WTC11 (cell line): ENCODE measurements around the gene NFATC1. TPM values are rescaled to one million over a fixed set of nuclear protein-coding genes. Genes with fewer than 3 reads are reported as not detected.

ENCODE experiments used
- ATAC-seq: fragments of 200-7000 bp; cut with Tn5 transposase; 2 replicates; pipeline ENCODE4 v1.10.0; 2021; ENCODE audit warnings: mild to moderate bottlenecking, moderate library complexity
- CTCF ChIA-PET: fragments of 300-600 bp; sonication (Branson Sonifier 250); formaldehyde crosslinking; loops from one replicate; lab custom pipeline; 2021; ENCODE audit warnings: antibody characterized with exemption; lab: Charles Lee
- POLR2A ChIA-PET: fragments of 350-600 bp; sonication (Branson Sonifier 250); formaldehyde crosslinking; loops from one replicate; lab custom pipeline; 2021; ENCODE audit warnings: antibody characterized with exemption; lab: Charles Lee
- DNase-seq: peaks from one replicate; pipeline ENCODE4 v3.0.0; 2021; ENCODE audit warnings: low spot score
- H3K27ac Mint-ChIP-seq: 2 replicates; pipeline ENCODE4 v1.8.0; 2021; ENCODE audit warnings: mixed read lengths
- H3K27me3 Mint-ChIP-seq: 2 replicates; pipeline ENCODE4 v1.8.0; 2021; ENCODE audit warnings: low read depth, mild to moderate bottlenecking, moderate library complexity, mixed read lengths
- H3K36me3 Mint-ChIP-seq: 2 replicates; pipeline ENCODE4 v1.8.0; 2021; ENCODE audit warnings: mixed read lengths
- H3K4me1 Mint-ChIP-seq: 2 replicates; pipeline ENCODE4 v1.8.0; 2022; ENCODE audit warnings: mixed read lengths
- H3K4me3 Mint-ChIP-seq: 2 replicates; pipeline ENCODE4 v1.8.0; 2021; ENCODE audit warnings: mild to moderate bottlenecking, moderate library complexity, mixed read lengths
- H3K9me3 Mint-ChIP-seq: 2 replicates; pipeline ENCODE4 v1.8.0; 2021; ENCODE audit warnings: mixed read lengths
- ATF1 ChIP-seq: sonication (generic); formaldehyde crosslinking; IDR thresholded peaks from 2 replicates; pipeline ENCODE4 v1.8.1; 2023; ENCODE audit warnings: mild to moderate bottlenecking, moderate library complexity, missing genetic modification reagents
- CBFB ChIP-seq: sonication (generic); formaldehyde crosslinking; IDR thresholded peaks from 2 replicates; pipeline ENCODE4 v1.8.1; 2022; ENCODE audit warnings: mild to moderate bottlenecking, low read depth, missing genetic modification reagents
- FOXJ3 ChIP-seq: sonication (generic); formaldehyde crosslinking; IDR thresholded peaks from 2 replicates; pipeline ENCODE4 v1.9.0; 2021; ENCODE audit warnings: missing genetic modification reagents, mild to moderate bottlenecking, borderline replicate concordance
- GABPB1 ChIP-seq: sonication (generic); formaldehyde crosslinking; IDR thresholded peaks from 2 replicates; pipeline ENCODE4 v1.8.1; 2023; ENCODE audit warnings: mild to moderate bottlenecking, missing genetic modification reagents
- MXD4 ChIP-seq: fragments of 250-450 bp; sonication (Bioruptor Pico); IDR thresholded peaks from 2 replicates; pipeline ENCODE4 v1.8.0; 2021; ENCODE audit warnings: mild to moderate bottlenecking, moderate library complexity, borderline replicate concordance
- NR3C1 ChIP-seq: sonication (generic); formaldehyde crosslinking; conservative IDR thresholded peaks from 2 replicates; pipeline ENCODE4 v1.8.1; 2023; ENCODE audit warnings: low read depth, mild to moderate bottlenecking, missing genetic modification reagents
- RELA ChIP-seq: sonication (generic); formaldehyde crosslinking; IDR thresholded peaks from 2 replicates; pipeline ENCODE4 v1.8.1; 2022; ENCODE audit warnings: missing genetic modification reagents, mild to moderate bottlenecking, borderline replicate concordance
- SMAD4 ChIP-seq: sonication (generic); formaldehyde crosslinking; IDR thresholded peaks from 2 replicates; pipeline ENCODE4 v1.8.0; 2022; ENCODE audit warnings: mild to moderate bottlenecking, missing genetic modification reagents
- TP53 ChIP-seq: sonication (generic); formaldehyde crosslinking; IDR thresholded peaks from 2 replicates; pipeline ENCODE4 v1.8.1; 2023; ENCODE audit warnings: mild to moderate bottlenecking, missing genetic modification reagents
- ZNF396 ChIP-seq: fragments of 250-450 bp; sonication (Bioruptor Pico); IDR thresholded peaks from 2 replicates; pipeline ENCODE4 v1.8.0; 2021; ENCODE audit warnings: mild to moderate bottlenecking, moderate library complexity, borderline replicate concordance
- ZNF671 ChIP-seq: fragments of 250-450 bp; sonication (Bioruptor Pico); IDR thresholded peaks from 2 replicates; pipeline ENCODE4 v1.8.0; 2021; ENCODE audit warnings: mild to moderate bottlenecking
- total RNA-seq: library from RNA; stranded (reverse); gene quantifications from 3 replicates; pipeline ENCODE4 v1.2.3, GENCODE V29; 2021
- TF ChIP-seq, protein P1 (sequence below): sonication (generic); formaldehyde crosslinking; IDR thresholded peaks from 2 replicates; pipeline ENCODE4 v1.8.0; 2022; ENCODE audit warnings: mild to moderate bottlenecking, missing genetic modification reagents
- TF ChIP-seq, protein P2 (sequence below): sonication (generic); formaldehyde crosslinking; IDR thresholded peaks from 2 replicates; pipeline ENCODE4 v1.8.1; 2022; ENCODE audit warnings: mild to moderate bottlenecking, missing genetic modification reagents, moderate library complexity, borderline replicate concordance
- TF ChIP-seq, protein P3 (sequence below): sonication (generic); formaldehyde crosslinking; IDR thresholded peaks from 2 replicates; pipeline ENCODE4 v1.8.0; 2022; ENCODE audit warnings: mild to moderate bottlenecking, missing genetic modification reagents
- TF ChIP-seq, protein P4 (sequence below): sonication (generic); formaldehyde crosslinking; IDR thresholded peaks from 2 replicates; pipeline ENCODE4 v1.8.1; 2023; ENCODE audit warnings: mild to moderate bottlenecking, missing genetic modification reagents
- TF ChIP-seq, protein P5 (sequence below): sonication (generic); formaldehyde crosslinking; IDR thresholded peaks from 2 replicates; pipeline ENCODE4 v1.8.1; 2022; ENCODE audit warnings: missing genetic modification reagents, borderline replicate concordance
- TF ChIP-seq, protein P6 (sequence below): sonication (generic); formaldehyde crosslinking; conservative IDR thresholded peaks from 2 replicates; pipeline ENCODE4 v1.8.1; 2023; ENCODE audit warnings: mild to moderate bottlenecking, low read depth, missing genetic modification reagents, moderate library complexity
- TF ChIP-seq, protein P7 (sequence below): fragments of 250-450 bp; sonication (Bioruptor Pico); IDR thresholded peaks from 2 replicates; pipeline ENCODE4 v1.9.0; 2021; ENCODE audit warnings: mild to moderate bottlenecking

Gene NFATC1
- total RNA-seq, 1 experiment from 2014 or later, result 20.2 TPM

DNA sequence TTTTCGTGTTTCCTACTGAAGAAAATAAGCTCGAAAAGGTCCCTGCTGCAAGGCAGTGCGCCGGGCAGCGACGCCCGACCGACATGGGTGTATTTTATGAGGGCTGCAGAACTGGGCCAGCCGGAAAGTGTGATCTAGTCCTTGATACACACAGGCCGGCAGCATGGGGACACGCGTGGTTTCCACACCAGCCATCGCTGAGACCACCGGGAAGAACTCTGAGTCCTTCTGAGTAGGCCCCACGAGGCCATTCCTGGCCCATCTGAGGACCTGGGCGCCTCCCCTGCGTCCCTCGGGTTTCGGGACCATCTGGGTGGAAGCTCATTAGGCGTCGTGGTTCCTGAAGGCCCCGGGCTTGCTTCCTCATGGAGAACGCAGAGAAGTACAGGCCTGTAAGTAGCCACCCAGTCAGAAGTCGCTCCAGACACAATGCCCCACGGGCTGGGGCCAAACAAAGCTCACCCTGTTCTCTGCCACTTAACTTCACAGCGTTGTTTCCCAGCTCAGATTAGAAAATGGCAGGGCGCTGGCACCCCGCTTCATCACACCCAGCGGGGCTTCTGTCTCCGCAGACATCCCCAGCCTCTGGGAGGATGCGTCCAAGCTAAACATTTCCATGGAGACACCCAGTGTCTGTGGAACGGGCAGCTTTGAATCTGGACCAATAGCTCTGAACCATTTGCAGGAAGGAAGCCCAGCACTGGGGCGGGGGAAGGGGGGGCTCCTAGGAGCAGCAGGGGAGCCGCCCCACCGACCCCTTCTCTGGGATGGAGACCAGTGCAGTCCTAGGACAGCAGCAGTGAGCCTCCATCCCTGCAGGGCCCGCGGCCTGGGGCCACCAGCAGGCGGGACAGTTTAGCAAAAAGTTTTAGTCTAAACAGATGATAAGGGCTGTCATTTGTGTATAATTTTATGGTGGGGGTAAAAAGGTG, 2.4 kb downstream of the NFATC1 start:
- peak overlapping the region; percentile 68 for H3K4me3 Mint-ChIP-seq

DNA sequence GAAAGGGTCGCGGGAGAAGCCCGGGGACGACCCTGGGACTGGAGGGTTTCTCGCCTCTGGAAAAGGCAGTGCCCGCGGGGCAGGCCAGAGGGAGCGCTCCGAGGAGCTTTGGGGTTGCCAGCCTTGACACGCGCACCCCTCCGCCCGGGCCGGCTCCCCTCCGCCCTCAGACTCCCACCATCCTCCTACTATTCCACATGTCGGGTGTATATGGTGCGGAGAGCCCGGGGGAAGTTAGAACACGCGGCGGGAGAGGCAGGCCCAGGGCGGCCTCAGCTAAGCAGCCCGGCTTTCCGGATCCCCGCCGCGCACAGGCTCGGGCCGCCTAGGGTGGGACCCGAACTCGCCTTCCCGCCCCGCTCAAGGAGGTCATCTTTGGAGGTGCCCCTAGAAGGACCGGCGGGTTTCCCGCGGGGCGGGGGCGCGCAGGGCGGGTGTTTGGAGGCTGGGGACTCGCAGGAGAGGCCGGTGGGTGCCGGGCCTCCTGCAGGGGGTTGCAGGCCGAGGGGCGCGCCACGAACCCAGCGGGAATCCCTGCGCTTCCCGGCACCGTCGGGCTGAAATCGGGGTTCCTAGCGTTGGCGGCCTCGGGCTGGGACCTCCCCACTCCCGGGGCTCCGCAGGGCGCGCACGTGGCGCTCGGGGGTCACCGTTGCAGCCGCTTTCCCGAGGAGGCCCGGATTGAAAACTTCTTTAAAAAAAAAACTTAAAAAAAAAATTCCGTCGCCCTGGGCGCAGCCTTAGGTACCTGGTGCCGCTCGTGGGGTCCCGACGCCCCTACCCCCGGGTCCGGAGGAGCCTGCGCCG, 3.7 kb downstream of the NFATC1 start:
- Mint-ChIP-seq H3K36me3 (no peaks in the 10 kb centered on the region), H3K27ac (no peak overlapping the region), H3K27me3 (peaks cover 44% of the 10 kb centered on the region), H3K9me3 (no peaks in the 10 kb centered on the region), H3K4me3 (peak overlapping the region; percentile 68), H3K4me1 (peaks cover 32% of the 10 kb centered on the region)
- ChIA-PET CTCF (interaction anchor here (2.2 kb wide), 1 partner anchor 21 kb away, joined by 6 read pairs; no protein-coding TSS in a partner anchor), POLR2A (interaction anchor here (0.6 kb wide), 1 partner anchor 36 kb away, joined by 3 read pairs; no protein-coding TSS in a partner anchor)
- TF ChIP-seq RELA (CRISPR knock-in tag) (no peak), GABPB1 (CRISPR knock-in tag) (no peak), FOXJ3 (CRISPR knock-in tag) (no peak), TP53 (no peak), MXD4 (CRISPR knock-in tag) (no peak), NR3C1 (no peak), SMAD4 (CRISPR knock-in tag) (no peak), ZNF396 (CRISPR knock-in tag) (no peak)
- TF ChIP-seq, protein P1, sequence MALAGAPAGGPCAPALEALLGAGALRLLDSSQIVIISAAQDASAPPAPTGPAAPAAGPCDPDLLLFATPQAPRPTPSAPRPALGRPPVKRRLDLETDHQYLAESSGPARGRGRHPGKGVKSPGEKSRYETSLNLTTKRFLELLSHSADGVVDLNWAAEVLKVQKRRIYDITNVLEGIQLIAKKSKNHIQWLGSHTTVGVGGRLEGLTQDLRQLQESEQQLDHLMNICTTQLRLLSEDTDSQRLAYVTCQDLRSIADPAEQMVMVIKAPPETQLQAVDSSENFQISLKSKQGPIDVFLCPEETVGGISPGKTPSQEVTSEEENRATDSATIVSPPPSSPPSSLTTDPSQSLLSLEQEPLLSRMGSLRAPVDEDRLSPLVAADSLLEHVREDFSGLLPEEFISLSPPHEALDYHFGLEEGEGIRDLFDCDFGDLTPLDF (CRISPR knock-in tag), result no peak
- TF ChIP-seq, protein P2, sequence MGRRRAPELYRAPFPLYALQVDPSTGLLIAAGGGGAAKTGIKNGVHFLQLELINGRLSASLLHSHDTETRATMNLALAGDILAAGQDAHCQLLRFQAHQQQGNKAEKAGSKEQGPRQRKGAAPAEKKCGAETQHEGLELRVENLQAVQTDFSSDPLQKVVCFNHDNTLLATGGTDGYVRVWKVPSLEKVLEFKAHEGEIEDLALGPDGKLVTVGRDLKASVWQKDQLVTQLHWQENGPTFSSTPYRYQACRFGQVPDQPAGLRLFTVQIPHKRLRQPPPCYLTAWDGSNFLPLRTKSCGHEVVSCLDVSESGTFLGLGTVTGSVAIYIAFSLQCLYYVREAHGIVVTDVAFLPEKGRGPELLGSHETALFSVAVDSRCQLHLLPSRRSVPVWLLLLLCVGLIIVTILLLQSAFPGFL (CRISPR knock-in tag), result no peak
- TF ChIP-seq, protein P3, sequence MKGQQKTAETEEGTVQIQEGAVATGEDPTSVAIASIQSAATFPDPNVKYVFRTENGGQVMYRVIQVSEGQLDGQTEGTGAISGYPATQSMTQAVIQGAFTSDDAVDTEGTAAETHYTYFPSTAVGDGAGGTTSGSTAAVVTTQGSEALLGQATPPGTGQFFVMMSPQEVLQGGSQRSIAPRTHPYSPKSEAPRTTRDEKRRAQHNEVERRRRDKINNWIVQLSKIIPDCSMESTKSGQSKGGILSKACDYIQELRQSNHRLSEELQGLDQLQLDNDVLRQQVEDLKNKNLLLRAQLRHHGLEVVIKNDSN (CRISPR knock-in tag), result no peak
- ATAC-seq (no peak), DNase-seq (no peak)

More for the DNA sequence above, 2.4 kb downstream of the NFATC1 start:
- Mint-ChIP-seq H3K27ac (no peak overlapping the region), H3K4me1 (peaks cover 19% of the 10 kb centered on the region), H3K27me3 (peaks cover 54% of the 10 kb centered on the region), H3K9me3 (no peaks in the 10 kb centered on the region), H3K36me3 (no peaks in the 10 kb centered on the region)
- TF ChIP-seq, protein P4, sequence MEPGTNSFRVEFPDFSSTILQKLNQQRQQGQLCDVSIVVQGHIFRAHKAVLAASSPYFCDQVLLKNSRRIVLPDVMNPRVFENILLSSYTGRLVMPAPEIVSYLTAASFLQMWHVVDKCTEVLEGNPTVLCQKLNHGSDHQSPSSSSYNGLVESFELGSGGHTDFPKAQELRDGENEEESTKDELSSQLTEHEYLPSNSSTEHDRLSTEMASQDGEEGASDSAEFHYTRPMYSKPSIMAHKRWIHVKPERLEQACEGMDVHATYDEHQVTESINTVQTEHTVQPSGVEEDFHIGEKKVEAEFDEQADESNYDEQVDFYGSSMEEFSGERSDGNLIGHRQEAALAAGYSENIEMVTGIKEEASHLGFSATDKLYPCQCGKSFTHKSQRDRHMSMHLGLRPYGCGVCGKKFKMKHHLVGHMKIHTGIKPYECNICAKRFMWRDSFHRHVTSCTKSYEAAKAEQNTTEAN (CRISPR knock-in tag), result no peak
- no peak for TF ChIP-seq ZNF671
- no peak for TF ChIP-seq ATF1 (CRISPR knock-in tag)
- TF ChIP-seq, protein P5, sequence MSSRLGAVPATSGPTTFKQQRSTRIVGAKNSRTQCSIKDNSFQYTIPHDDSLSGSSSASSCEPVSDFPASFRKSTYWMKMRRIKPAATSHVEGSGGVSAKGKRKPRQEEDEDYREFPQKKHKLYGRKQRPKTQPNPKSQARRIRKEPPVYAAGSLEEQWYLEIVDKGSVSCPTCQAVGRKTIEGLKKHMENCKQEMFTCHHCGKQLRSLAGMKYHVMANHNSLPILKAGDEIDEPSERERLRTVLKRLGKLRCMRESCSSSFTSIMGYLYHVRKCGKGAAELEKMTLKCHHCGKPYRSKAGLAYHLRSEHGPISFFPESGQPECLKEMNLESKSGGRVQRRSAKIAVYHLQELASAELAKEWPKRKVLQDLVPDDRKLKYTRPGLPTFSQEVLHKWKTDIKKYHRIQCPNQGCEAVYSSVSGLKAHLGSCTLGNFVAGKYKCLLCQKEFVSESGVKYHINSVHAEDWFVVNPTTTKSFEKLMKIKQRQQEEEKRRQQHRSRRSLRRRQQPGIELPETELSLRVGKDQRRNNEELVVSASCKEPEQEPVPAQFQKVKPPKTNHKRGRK (CRISPR knock-in tag), result no peak
- TF ChIP-seq SMAD4 (CRISPR knock-in tag), result no peak
- TF ChIP-seq, protein P6, sequence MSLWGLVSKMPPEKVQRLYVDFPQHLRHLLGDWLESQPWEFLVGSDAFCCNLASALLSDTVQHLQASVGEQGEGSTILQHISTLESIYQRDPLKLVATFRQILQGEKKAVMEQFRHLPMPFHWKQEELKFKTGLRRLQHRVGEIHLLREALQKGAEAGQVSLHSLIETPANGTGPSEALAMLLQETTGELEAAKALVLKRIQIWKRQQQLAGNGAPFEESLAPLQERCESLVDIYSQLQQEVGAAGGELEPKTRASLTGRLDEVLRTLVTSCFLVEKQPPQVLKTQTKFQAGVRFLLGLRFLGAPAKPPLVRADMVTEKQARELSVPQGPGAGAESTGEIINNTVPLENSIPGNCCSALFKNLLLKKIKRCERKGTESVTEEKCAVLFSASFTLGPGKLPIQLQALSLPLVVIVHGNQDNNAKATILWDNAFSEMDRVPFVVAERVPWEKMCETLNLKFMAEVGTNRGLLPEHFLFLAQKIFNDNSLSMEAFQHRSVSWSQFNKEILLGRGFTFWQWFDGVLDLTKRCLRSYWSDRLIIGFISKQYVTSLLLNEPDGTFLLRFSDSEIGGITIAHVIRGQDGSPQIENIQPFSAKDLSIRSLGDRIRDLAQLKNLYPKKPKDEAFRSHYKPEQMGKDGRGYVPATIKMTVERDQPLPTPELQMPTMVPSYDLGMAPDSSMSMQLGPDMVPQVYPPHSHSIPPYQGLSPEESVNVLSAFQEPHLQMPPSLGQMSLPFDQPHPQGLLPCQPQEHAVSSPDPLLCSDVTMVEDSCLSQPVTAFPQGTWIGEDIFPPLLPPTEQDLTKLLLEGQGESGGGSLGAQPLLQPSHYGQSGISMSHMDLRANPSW, result no peak
- TF ChIP-seq, protein P7, sequence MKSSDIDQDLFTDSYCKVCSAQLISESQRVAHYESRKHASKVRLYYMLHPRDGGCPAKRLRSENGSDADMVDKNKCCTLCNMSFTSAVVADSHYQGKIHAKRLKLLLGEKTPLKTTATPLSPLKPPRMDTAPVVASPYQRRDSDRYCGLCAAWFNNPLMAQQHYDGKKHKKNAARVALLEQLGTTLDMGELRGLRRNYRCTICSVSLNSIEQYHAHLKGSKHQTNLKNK (CRISPR knock-in tag), result no peak
- TF ChIP-seq CBFB (CRISPR knock-in tag), result no peak
- no peak for DNase-seq
- ChIA-PET CTCF (interaction anchor here (0.9 to 2.2 kb wide), 3 partner anchors 17 to 245 kb away, joined by 3 to 6 read pairs (median 4); no protein-coding TSS in a partner anchor), POLR2A (no interaction called here)
- no peak for ATAC-seq
